Measurements from ENCODE around the gene CHST11.

CHST11 gene

DNA sequence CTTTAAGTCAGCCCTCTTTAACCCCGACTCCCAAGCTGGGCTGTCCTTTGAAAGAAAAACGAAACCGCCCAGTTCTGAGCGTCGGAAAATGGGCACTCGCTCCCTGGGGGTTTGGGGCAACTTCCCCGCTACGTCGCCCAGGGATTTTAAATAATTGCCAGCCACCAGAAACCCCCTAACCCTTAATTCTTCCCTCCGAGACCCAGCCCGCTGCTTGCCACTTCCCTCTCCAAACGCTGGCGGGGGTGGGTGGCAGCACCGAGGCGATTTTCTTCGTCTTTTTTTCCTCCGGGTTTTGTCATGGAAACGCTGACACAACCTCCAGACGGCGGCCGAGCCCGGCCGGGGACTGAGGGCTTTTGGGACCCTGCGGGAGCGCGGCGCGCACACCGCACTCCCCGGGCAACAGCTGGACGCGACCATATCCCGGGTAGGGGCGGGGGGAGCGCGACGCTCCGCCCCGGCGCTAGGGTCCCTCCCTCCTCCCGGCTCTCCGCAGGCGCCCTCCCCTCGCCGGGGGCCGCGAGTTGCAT, at the start of gene CHST11:
TSS of gene CHST11 (plus strand) at position 532 of the 533 bp plus-strand sequence.
- peak; percentile 79 for DNase-seq

DNA sequence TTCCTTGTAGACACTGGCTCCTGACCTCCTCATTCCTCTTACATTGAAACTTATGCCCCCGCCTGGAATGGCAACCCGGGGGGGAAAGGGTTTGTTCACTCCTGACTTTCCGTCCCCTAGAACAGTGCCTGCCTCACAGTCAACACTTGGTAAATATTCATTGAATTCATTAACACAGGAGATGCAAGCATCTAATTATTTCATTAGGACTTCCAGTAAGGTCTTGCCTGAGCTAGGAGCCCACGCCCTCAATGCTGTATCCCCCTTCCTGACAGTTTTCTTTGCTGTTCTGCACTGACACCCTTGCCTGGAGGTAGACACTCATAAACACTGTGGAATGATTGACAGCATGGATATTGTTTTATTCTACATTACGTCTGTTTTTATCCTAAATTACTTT, 49.3 kb upstream of the CHST11 start:
- no peak for DNase-seq

- DNase-seq: no peak
These were observed 48.8 kb upstream of the CHST11 start for GRCh38 chr12:104407922-104408321.

DNA sequence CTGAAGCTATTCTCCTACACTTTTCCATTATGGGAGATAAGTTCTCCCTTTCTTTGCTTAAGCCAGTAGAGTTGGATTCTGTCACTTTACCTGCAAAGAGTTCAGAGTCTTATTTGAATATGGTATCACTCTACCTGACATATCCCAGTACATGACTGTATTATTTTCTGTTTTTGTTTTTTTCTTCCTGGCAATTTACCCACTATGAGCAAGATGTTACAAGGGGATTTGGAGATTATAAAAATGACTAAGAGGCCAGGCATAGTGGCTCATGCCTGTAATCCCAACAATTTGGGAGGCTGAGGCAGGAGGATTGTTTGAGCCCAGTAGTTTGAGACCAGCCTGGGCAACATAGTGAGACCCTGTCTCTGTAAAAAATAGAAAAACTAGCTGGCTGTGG, 46.4 kb upstream of the CHST11 start:
- no peak for DNase-seq

GRCh38 chr12:104410786-104411185, 46.0 kb upstream of the CHST11 start:
- DNase-seq: no peak

- no peak for DNase-seq
These were observed 44.7 kb upstream of the CHST11 start for GRCh38 chr12:104411826-104412641.

GRCh38 chr12:104412681-104413080, 44.1 kb upstream of the CHST11 start:
- DNase-seq: no peak

GRCh38 chr12:104413330-104413729, 43.4 kb upstream of the CHST11 start:
- no peak for DNase-seq

- DNase-seq: no peak
These were observed 42.0 kb upstream of the CHST11 start for GRCh38 chr12:104414581-104415341.

DNA sequence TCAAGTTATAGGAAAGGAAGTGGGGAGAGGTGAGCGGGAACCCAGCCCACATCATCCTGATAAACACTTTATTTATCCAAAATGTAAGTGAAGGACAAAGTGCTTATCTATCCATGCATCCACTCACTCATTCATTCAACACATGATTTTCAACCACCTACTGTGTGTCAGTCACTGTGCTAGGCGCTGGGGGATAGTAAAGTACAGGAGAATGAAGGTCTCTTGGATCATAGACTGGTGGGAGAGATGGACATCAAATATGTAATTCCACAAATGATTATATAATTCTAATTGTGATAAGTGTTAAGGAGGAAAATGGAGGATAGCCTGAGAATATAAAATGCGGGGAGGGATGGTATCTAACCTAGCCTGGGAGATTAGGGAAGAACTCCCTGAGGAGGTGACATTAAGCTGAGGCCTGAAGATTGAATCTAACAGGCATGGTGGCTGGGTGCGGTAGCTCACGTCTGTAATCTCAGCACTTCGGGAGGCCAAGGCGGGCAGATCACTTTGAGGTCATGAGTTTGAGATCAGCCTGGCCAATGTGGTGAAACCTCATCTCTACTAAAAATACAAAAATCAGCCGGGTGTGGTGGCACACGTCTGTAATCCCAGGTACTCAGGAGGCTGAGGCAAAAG, 41.3 kb upstream of the CHST11 start:
- no peak for DNase-seq

GRCh38 chr12:104416136-104416535, 40.6 kb upstream of the CHST11 start:
- no peak for DNase-seq

DNA sequence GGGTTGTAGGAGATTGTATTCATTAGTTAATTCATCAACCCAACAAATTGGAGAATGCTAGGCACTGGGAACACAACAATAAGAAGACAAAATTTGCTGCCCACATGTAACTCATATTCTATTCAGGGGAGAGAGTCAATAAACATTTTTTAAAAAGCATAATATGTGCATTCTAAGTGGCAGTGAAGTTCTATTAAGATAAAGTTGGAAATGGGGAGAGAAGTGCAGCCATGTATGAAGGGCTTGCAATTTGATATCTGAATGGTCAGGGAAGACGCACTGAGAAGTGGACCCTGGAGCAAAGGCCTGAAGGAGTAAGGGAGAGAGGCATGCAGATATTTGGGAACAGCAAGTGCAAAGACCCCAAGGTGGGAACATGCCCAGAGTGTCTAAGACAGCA, 40.2 kb upstream of the CHST11 start:
- no peak for DNase-seq

DNA sequence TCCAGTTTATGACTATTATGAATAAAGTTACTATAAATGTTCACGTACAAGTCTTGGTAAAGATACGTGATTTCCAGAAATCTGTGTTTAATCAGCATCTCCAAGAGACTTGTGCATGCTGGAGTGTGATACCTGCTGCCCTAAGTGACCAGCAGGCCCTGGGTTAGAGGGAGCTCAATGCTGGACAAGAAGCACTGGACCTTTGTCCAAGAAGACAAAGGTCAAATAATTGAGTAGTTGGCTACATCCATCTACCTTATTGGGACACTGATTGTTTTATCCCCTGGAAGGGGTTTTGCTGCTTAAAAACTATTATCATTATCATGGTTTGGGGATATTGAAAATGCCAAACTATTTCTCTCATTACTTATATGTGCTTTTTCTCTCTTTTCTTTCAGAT, 37.0 kb upstream of the CHST11 start:
- DNase-seq: no peak

DNA sequence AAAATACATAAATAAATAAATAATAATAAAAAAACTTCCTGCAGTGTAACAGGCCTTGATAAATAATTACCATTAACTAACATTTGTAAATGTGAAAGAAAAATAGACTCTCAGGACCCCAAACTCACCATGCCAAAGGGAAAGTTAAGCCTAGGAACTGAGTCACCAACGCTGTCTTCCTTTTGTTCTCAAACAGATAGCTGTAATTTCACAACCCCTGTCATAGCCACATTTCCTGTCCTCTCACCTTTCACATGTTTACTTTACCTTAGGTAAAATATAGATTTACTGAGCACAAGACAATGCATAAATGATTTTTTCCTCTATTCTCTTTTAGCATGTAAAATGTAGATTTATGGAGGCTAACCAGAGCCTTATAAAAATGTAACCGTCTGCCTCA, 35.9 kb upstream of the CHST11 start:
- DNase-seq: no peak

DNA sequence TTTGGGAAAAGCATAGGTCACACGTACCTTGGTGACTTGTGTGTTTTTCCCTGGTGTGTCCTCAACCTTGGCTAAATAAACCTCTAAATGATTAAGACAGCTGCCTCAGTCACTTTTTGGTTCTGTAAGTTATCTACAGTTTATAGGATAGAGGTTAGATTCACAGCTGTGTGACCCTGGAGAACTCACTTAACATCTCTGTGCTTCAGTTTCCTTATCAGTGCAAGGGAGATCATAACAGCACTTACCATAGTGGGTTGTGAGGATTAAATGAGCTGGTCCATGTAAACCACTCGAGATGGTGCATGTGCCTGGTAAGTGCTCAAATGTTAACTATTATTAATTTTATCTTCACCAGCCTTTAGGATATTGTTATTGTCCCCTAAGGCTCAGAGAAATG, 35.4 kb upstream of the CHST11 start:
- DNase-seq: no peak

GRCh38 chr12:104422441-104422840, 34.3 kb upstream of the CHST11 start:
- no peak for DNase-seq

DNA sequence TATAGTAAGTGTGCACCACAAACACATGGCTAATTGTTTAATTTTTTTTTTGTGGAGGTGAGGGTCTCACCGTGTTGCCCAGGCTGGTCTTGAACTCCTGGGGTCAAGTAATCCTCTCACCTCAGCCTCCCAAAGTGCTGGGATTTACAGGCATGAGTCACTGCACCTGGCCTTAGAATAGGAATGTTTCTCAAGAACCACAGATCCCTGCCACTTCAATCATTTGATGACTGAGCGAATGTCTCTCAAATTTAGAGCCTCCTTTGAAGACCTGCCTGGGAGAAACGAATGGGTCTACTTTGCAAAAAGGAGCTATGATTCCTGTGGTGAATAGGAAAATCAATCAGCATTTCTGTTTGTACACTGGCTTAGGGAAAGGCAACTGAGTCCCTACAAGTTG, 33.5 kb upstream of the CHST11 start:
- no peak for DNase-seq

DNA sequence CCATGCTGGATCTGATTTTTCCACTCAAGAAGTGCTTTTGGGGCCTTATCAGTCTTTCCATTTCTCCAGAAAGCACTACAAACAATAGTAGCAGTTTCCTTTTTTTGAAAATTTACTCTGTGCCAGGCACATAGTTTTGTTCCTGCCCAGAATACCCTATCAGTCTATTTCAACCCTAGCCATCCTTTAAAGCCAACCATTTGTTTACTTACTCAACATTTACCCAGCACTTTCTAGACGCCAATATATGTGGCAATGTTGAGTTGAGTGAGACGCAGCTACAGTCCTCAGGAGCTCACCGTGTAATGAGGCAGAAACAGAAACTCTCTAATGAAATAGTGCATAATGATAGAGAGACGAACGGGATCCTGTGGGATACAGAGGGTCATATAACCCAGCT, 32.9 kb upstream of the CHST11 start:
- no peak for DNase-seq

- DNase-seq: no peak
These were observed 31.8 kb upstream of the CHST11 start for GRCh38 chr12:104424955-104425354.

- no peak for DNase-seq
These were observed 31.1 kb upstream of the CHST11 start for GRCh38 chr12:104425614-104426013.

- no peak for DNase-seq
These were observed 29.7 kb upstream of the CHST11 start for GRCh38 chr12:104426926-104427546.

- no peak for DNase-seq
These were observed 29.2 kb upstream of the CHST11 start for GRCh38 chr12:104427547-104427938.

GRCh38 chr12:104433061-104433460, 23.7 kb upstream of the CHST11 start:
- no peak for DNase-seq
